Measurements from ENCODE around the gene PLEKHG4B.
"Not testable (repeated sequence)": the region's sequence is repeated elsewhere in the genome, so short reads cannot be mapped to it uniquely, and the experiment has no call there.

Gene PLEKHG4B

DNA sequence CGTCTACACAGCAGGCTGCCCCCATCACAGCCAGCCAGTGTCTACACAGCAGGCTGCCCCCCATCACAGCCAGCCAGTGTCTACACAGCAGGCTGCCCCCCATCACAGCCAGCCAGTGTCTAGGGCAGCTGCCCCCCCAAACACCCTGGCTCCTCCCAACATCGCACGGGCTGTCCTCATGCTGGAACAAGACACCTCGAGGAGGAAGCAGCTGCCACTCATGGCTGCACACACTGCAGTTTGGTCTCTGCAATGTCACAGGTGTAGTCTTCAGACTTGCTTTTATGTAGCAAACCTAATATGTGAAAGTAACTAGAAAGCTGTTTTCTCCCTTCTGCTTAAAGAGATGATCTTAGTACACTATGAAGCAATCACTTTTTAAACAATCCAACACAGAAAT lies 109.0 kb downstream of the PLEKHG4B start:
- no peak for DNase-seq (ENCODE audit: low read depth in 2 of 2)

DNA sequence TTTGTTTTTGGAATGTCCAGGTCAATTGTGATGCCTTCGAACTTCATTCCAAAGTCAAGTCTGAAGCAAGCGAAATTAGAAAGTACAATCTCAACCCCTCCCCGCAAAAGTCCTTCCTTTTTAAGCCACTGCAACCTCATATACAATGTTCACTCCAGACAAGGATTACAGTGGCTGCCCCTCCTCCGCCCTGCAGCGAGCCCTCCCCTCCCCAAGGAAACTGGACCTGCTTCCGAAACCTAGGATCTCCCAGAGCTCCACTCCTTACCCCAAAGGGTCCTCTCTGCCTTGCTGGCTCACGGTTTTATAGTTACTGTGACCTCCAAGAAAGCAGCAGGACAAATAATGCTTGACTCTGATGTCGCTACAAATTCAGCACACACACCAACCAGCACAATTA lies 109.7 kb downstream of the PLEKHG4B start:
- no peak for DNase-seq (ENCODE audit: low read depth in 2 of 2)

DNA sequence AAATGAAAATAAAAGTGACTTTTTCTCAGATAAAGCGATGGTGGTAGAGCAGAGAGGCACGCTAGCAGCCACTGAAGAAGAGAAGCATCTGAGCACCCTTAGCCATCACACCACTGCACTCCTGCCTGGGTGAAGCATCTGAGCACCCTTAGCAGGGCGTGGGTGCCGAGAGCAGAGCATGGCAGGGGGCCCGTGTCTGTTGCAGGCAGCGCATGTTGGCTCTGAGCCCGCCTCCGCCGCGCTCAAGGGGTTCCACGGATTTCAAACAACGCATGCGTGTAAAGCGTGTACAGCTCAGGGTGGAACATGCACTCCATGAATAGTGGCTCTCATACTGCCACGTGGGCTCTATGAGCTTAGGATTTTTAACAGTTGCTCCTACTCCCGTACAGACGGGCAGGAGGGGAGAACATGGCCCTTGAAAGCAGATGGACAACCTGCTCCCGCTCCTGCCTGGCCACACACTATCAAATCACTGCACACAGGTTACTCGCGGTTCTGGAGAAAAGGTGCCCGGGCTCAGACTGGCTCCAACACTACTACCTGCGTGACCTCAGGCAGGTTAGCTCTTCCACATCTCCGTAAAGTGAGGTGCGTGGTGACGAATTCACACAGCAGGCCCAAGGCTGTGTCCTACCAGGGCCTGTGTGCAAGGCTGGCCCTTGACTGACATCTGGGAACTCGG lies 111.4 kb downstream of the PLEKHG4B start:
- no peak for DNase-seq (ENCODE audit: low read depth in 2 of 2)

DNA sequence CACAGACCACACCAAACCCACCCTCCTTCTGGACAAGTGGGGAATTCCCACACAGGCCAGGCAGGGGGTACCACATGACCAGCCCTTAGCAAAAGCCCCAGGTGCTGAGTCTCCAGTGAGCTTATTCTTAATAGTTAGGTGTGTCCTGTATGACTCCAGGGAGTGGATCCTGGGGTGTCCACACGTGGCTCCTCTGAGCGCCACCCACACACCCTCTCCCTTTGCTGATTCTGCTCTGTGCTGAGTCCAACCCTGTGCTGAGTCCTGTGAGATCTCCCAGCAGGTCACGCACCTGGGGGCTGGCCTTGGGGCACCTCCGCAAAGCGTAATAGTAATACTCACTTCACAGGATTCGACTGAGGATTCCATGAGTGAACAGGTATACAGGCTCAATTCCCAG lies 112.0 kb downstream of the PLEKHG4B start:
- no peak for DNase-seq (ENCODE audit: low read depth in 2 of 2)

GRCh38 chr5:204462-204861 lies 112.5 kb downstream of the PLEKHG4B start:
- no peak for DNase-seq (ENCODE audit: low read depth in 2 of 2)

- DNase-seq (ENCODE audit: low read depth in 2 of 2) = no peak
Measured at GRCh38 chr5:204966-205670, 113.2 kb downstream of the PLEKHG4B start.

DNA sequence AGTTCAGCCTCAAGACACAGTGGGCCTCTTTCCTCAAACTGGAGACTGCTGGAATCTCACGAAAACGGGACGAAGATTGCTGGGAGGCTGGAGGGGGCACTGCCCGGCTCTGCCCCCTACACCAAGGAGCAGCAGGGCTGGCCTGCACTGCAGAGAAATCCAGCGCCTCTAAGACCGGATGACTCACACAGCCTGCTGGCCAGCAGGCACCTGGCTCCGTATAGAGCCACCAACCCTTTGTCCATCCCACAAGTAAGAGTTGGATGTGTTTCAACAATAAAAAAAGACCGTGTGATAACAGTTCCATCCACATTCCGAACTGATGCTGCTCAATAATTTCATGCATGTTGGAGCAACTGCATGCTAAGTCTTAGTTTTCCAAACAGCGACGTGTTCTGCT lies 114.4 kb downstream of the PLEKHG4B start:
- DNase-seq (ENCODE audit: low read depth in 2 of 2) = no peak

DNA sequence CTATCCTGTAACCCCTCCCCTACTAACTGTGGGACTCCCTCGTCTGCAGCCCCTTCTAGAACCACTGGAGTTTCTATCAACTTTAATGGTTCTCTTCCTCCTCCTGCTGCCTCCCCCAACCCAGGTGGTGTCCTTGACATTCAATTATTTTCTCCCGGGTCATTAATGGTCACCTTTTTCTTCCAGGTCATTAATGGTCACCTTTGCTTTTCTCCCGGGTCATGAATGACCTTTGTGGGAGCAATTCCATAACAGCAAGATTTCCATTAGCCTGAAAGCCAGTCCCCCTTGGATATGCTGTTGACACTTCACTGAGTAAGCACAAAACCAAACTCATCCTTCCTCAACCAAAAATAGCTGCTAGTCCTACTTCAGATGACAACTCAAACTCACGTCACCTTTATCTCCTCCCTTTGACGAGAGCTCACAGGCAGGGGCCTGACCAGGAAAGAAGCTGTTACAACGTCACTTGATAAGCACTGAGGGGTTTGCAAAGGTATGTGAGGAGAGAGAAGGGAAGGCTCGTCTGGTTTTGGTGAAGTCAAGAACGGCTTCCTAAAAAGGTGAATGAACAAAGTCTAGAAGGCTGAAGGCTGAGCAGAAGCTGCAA lies 115.1 kb downstream of the PLEKHG4B start:
- DNase-seq (ENCODE audit: low read depth in 2 of 2) = no peak

DNA sequence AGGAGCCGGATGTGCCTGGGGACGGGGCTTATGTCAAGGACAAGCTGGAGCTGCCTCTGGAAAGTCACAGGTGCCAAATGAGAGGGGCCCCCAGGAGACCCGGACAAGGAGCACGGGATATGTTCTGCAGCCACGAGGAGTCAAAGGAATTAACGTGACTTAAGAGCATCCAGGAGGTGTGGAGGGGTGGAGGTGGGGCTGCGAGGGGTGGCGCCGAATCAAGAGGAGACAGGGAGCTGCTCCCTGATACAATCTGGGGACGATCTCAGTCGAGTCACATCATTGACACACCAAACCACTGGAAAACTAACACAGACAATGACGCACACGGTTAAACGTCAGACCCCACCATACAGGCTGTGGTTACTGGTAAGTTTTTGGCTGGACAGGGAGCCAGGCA lies 115.6 kb downstream of the PLEKHG4B start:
- no peak for DNase-seq (ENCODE audit: low read depth in 2 of 2)

- DNase-seq (ENCODE audit: low read depth in 2 of 2) = no peak
Measured at GRCh38 chr5:208449-209114, 116.6 kb downstream of the PLEKHG4B start.

DNA sequence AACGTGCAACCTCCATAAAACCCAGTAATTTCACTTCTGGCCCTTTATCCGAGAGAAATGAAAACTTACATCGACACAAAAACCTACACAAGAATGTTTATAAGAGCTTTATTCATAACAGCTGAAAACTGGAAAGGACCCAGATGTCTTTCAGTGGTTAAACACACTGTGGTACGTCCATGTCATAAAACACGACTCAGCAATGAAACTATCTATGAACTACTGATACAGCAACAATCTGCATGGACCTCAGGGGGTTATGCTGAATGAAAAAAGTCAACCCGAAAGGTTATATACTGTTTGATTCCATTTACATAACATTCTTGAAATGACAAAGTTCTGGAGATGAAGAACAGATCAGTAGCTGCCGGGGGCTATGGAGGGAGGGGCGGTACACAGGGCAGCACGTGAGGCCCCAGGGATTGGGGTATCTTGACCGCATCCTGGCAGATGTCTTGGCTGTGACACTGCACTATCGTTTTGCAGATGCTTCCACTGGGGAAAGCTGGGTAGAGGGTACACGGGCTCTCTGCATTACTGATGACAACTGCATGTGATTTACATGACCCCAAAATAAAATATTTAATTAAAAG lies 121.9 kb downstream of the PLEKHG4B start:
- DNase-seq (ENCODE audit: low read depth in 2 of 2) = no peak

DNA sequence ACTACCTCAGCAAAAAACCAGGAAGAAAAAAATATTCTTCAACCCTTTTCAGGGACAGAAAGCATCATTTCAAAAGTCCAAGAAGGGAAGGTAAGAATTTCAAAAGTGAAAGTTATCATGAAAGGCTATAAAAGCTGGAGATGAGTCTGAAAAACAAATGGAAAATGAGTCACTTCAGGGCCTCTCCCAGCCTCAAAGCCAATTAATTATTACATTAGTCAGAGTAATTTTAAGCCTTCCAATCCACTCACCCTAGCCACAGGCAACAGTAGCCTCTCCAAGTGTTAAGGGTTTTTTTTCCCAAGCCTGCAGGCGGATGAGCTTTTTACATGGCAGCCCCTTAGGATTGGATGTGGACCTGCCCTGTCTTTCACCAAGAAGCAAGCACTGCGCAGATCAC lies 123.3 kb downstream of the PLEKHG4B start:
- DNase-seq (ENCODE audit: low read depth in 2 of 2) = not testable (repeated sequence)

DNA sequence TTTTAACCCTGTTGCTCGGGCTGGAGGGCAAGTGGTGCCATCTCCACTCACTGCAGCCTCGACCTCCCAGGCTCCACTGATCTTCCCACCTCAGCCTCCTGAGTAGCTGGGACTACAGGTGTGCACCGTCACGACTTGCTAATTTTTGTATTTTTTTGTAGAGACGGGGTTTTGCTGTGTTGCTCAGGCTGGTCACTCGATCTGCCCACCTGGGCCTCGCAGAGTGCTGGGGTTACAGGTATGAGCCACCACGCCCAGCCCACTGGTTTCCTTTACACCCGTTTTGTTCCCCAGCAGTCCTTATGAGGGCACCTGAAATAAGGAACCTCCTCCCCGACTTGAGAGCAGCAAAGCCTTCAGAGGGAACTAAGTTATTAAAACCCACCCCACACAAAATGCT lies 124.1 kb downstream of the PLEKHG4B start:
- DNase-seq (ENCODE audit: low read depth in 2 of 2) = not testable (repeated sequence)

DNA sequence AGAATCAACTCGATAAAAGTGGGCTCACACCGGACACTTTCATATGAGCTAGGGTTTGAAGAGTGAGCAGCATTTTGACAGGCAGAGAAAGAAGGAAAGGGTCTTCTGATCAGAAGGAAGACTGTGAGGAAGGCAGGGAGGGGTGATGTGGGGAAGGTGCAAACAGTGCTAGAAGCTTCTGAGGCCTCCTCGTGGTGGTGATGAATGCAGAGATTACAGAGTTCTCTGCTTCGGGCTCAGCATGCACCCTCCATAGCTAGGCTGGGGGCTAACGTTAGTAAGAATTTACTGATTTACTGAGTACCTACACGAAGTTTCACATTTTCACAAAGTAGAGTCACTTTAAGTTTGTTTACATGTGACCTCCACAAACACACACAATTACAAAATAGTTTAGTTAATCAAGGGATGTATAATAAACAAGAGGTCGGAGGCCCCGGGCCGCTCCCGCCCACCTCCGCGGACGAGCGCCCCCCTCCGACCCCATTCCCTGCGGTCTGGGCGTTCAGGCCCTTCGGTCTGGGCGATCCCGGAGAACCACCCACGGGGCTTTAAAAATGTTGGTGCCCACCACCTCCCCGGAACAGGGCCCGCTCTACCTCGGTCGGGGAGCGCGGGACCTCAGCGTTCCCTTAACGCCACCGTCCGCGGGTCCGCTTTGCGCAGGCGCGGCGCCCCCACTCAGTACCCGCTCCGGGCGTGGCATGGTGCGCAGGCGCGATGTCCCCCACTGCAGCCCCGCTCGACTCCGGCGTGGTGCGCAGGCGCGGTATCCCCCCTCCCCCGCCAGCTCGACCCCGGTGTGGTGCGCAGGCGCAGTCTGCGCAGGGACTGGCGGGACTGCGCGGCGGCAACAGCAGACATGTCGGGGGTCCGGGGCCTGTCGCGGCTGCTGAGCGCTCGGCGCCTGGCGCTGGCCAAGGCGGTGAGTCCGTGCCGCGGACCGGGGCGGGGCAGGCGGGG lies 125.8 kb downstream of the PLEKHG4B start, which contains the start of the genes CCDC127 and SDHA:
Gene CCDC127 (minus strand): TSS at position 660 of the 963 bp plus-strand sequence. CDS start 1,304 bp downstream, outside the sequence.
Gene SDHA (plus strand): TSS at position 827 of the 963 bp plus-strand sequence. CDS start 36 bp downstream, at position 863.
- peak; percentile 98 for DNase-seq (ENCODE audit: low read depth in 2 of 2)

DNA sequence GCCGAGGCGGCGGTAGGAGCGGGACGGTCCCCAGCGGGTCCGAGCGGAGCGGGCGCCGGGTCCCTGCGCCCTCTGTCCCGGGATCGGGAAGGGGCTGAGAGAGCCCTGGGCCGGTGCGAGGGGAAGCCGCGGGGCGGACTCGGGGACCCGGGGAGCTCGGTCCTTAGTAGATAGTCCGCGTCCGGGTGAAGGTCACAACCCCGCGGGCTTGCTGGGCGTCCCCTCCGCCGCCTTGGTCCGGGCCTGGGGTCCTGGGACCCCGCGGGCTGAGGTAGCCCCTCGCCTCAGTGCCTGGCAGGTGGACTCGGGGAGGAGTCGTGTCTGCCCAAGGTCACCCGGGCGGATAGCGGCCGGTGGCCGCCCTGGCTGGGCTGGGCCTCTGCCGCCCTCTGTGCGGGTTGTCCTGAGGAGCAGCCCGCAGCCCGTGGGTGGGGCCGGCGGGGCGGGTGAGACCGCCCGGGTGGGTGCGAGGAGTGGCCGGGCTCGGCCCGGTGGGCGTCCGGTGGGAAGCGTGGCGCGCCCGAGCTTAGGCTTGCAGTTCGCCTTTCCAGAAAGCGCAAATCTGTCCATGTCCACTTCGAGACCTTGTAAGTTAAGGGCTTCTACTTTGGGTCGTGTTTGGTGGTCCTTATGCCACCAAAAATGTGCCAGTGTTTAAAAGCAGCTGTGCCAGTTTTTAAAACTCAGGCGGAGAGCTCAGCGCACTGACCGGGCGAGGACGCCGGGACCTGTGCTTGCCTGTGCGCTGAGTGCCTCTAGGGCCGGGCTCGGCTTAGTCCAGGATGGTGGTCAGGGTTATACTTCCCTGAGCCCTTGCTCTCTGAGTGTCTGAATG lies 126.7 kb downstream of the PLEKHG4B start:
- DNase-seq (ENCODE audit: low read depth in 2 of 2) = no peak

- DNase-seq (ENCODE audit: low read depth in 2 of 2) = no peak
Measured at GRCh38 chr5:219460-219863, 127.5 kb downstream of the PLEKHG4B start.

- DNase-seq (ENCODE audit: low read depth in 2 of 2) = no peak
Measured at GRCh38 chr5:219991-220390, 128.0 kb downstream of the PLEKHG4B start.

DNA sequence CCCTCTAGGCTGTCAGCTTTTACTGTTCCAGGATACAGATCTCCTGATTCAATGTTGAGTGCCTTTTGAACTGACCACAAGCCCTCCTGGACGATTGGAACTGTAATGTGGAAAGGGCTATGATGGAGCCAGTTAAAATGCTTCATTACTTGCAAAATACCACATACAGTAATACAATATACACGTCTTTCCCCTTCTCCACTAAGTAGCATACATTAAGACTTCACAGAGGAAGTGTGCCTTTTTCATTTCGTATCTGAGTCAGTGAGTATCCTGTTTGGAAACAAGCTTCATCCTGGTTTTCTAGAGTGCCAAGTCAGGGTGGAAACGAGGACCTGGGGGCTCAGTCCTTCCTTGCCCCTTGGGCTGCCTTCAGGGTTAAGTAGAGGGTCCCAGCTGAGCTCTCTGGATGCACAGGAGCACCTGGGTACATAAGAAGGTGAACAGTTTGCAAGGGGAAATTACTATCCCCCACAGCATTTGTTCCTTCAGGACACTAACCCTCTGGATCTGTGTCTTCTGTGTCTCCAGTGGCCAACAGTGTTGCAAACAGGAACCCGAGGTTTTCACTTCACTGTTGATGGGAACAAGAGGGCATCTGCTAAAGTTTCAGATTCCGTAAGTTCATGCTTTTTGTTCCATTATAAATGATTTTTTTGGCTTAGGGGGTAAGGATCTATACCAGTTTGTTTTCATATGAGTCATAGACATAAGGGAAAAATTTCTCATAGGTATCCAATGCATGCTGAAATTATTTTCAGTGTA lies 131.2 kb downstream of the PLEKHG4B start:
- not testable (repeated sequence) for DNase-seq (ENCODE audit: low read depth in 2 of 2)

DNA sequence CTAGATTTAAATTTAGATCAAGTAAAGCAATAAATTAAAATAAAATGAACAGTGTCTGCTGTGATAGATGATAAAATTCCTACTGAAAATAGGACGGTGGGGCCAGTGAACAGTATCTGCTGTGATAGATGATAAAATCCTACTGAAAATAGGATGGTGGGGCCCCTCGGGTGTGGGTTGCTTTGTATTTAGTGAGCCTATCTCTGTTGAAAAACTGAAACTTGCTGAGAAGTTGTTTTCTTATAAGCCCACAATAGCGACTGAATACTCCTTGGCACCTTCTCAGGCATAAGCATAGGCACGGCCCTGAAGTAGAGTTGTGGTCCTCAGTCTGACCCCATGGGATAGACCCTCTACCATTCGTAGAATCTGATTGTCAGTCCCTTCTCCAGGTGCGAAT lies 131.8 kb downstream of the PLEKHG4B start:
- no peak for DNase-seq (ENCODE audit: low read depth in 2 of 2)
